ENCODE data around the gene SH3RF1.

SH3RF1 gene

DNA sequence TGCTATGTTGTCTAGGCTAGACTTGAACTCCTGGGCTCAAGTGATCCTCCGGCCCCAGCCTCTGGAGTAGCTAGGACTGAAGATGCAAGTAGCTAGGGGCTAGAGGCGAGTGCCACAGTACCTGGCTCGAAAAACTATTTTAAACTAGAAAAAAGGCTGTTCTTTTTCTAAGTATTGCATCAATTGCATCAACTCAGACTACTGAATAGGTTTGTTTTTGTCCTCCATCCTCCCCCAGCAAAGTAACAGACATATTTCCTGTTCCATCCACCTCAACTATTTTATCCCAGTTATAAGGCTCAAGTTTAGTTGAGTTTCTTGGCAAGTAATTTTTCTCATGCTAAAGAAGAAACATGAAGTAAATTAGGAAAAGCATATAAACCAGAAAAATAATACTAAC lies 4.1 kb downstream of the SH3RF1 start:
- TF ChIP-seq POLR2A (IDR thresholded peaks at IDR 0.05; ENCODE audit: low read depth, low read length) = no peak
- FAIRE-seq = no peak
- no peak for DNase-seq (ENCODE audit: insufficient read length, low spot score)

DNA sequence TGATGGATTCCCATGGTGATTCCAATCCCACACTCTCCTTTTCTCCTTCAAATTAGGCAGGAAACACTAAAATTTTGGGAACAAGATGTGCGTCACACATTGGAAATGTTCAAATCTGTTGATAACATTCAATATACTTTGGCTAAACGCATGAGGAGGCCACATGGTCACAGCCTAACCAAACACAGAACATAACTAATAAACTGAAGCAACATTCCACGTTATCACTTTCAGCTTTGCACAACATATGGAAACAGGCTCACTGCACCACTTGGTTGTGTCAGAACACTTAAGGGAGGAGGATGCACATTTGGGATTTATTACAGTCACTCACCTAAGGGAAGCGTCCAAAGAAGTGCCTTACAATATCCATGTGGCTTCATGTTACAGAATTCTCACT lies 4.7 kb downstream of the SH3RF1 start:
- no peak for DNase-seq (ENCODE audit: insufficient read length, low spot score)
- TF ChIP-seq POLR2A (IDR thresholded peaks at IDR 0.05; ENCODE audit: low read depth, low read length) = no peak
- FAIRE-seq = no peak

DNA sequence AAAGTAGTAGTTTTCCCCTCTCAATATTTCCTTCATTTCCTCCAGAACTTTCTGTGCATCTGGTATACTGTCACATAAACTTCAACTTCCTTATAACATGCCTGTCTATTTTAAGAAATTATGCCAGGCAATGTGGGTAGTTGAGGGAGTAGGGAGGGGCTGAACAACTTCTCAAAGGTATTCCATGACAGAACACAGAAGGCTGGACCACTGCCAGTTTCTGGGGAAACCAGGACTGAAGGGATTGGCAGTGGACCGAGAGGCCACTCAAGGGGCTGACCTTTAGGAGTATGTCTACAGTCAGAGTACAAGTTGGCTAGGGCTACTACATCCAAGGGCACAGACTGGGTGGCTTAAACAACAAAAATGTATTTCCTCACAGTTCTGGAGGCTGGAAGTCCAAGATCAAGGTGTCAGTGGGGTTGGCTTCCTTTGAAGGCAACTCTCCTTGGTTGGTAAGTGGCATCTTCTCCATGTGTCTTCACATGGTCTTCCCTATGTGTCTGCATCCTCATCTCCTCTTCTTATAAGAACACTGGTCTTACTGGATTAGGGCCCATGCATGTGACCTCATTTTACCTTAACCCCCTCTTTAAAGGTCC lies 6.9 kb downstream of the SH3RF1 start:
- no peak for FAIRE-seq
- no peak for DNase-seq (ENCODE audit: insufficient read length, low spot score)
- no peak for TF ChIP-seq POLR2A (IDR thresholded peaks at IDR 0.05; ENCODE audit: low read depth, low read length)

DNA sequence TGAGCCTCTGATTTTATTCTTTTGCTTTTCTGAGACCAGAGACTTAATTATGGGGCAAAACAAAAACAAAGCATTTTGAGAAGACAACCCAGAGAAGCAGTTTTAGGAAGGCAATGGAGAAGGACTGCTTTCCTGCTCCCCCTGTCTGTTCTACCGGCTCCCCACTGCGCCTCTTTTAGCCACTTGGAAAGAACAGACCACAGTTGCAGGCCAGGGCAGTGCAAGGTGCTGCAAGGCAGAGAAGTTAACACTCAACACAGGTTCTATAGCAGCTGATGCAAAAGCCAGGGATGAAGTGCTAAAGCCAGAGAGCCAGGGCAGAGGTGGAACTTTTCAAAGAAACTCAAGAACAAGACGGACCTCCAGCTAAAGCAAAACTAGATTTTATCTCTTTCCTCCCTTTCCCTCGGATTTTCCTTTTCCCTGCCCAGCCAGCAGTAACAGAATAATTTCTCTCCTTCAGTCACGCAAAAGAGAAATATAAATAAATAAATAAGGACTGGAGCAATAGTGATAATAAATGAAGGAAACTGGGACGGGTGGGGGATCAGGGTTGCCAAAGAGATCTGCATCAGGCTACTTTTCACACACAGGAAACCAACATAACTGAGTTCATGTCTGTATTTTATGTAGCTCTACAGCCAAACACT lies 10.4 kb downstream of the SH3RF1 start:
- no peak for FAIRE-seq
- no peak for DNase-seq (ENCODE audit: insufficient read length, low spot score)
- no peak for TF ChIP-seq POLR2A (IDR thresholded peaks at IDR 0.05; ENCODE audit: low read depth, low read length)

DNA sequence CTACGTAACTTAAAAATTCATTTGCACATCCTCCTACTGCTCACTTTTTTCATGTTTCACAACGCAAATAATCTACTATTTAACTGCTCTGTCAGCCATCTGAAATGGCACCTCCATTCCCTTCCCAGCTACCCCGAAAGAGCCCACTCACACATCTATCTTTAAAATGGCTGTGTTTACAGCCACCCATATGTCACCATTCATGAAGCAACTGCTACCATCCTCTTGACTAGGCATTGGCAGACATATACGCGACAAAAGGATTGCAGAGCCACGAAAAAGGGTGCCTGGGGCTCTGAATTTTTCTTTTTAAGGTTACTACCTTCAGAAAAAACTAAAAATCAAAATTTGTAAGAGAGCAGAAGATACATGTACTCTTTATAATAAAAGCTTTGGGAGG lies 11.5 kb downstream of the SH3RF1 start:
- FAIRE-seq = no peak
- DNase-seq (ENCODE audit: insufficient read length, low spot score) = no peak
- no peak for TF ChIP-seq POLR2A (IDR thresholded peaks at IDR 0.05; ENCODE audit: low read depth, low read length)

DNA sequence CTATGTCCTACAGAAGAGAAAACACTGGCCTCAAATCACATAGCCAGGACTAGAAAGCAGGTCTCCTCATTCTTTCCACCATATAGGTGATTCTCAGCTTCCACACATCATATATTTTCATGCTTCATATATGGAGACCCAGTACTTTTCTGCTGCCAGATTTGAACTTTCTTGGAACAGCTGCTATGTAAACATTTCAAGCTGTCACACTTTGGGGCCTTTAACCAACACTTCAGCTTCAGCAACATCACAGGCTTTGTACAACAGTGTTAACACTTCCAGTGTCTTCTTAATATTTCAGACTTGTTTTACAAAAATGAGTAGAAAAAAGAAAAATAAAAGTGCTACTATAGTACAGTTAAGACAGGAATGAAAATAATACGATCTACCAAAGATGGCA lies 12.6 kb downstream of the SH3RF1 start:
- DNase-seq (ENCODE audit: insufficient read length, low spot score) (no peak), FAIRE-seq (no peak)
- no peak for TF ChIP-seq POLR2A (IDR thresholded peaks at IDR 0.05; ENCODE audit: low read depth, low read length)

DNA sequence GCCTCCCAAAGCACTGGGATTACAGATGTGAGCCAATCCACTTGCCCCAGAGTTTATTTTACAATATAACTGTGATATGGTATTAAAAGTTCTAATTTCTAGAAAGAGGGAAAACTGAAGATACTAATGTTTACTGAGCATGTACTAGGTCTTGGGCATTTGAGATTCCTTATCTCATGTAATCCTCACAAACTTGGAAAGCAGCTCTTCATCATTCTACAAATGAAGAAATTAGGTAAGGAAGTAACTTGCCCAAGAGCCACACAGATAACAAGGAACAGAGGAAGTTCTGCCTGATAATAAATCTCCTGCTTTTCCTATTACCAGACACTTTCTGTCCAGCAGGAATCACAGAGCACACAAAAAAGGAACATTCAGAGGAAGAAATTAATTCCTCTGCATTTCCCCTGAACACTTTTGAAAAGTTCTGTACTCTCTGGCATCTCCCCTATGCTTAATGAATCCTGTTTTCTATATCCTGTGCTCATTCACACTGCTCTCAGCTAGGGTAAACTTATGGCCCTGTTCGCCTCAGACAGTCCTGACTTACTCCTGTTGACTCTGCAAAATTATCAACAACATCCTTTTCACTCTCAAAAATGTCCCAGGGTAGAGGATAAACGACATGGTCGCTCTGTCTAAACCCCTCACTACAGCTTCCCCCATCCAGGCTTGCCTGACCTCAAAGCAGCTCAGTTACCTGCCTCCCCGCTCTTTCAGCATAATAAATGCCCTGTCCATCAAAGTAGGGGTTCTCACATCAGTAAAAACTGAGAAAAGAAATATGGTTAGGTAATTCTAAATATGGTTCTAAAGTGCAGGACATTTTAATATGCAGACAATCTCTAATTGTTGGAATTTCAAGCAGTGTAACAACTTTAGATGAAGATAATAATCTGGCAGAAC lies 13.6 kb downstream of the SH3RF1 start:
- no peak for TF ChIP-seq POLR2A (IDR thresholded peaks at IDR 0.05; ENCODE audit: low read depth, low read length)

DNA sequence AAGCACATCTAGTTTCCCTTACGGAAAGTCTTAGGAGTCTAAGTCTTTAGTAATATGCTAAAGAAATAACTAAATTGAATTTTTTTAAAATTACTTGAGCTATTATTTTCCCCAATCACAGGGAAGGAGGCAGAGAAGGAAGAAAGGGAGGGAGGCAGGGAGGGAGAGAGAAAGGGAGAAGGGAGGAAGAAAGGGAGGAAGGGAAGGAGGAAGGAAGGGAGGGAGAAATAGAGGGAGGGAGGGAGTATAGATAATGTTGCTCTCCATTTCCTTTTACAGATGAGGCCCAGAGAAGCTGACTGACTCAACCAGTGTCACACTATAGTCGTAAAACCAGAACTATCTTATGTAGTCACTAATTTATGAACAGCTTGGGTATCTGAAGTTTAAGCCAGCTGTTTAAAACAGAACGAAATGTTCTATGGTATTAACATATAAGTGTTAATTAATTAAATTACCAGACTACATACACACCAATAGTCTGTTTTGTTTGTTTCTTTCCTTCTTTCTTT lies 14.6 kb downstream of the SH3RF1 start:
- DNase-seq (ENCODE audit: insufficient read length, low spot score) (no peak), FAIRE-seq (no peak)
- no peak for TF ChIP-seq POLR2A (IDR thresholded peaks at IDR 0.05; ENCODE audit: low read depth, low read length)

More for the DNA sequence above, 13.6 kb downstream of the SH3RF1 start:
- DNase-seq (ENCODE audit: insufficient read length, low spot score) = no peak
- FAIRE-seq = no peak

DNA sequence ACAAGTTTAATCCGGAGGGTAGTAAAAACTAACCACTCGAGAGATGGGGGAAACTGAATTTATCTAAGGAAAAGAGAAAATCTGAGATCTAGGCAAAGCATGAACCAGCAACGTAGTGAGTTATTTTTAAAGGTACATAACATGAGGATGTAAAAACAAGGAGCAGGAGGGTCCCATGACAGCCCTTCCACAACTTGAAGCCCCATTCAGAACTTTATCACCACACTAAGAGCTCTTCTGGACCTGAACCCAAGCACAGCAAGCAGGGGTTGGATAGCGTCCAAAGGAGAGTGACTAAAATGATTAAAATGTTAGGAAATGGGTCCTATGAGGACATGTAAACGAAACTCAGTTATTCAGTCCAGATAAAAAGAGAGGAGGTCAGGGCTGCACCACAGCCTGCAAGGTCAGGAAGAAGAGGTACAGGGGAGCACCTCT lies 16.2 kb downstream of the SH3RF1 start:
- no peak for TF ChIP-seq POLR2A (IDR thresholded peaks at IDR 0.05; ENCODE audit: low read depth, low read length)
- no peak for DNase-seq (ENCODE audit: insufficient read length, low spot score)
- FAIRE-seq = peak; percentile 95

DNA sequence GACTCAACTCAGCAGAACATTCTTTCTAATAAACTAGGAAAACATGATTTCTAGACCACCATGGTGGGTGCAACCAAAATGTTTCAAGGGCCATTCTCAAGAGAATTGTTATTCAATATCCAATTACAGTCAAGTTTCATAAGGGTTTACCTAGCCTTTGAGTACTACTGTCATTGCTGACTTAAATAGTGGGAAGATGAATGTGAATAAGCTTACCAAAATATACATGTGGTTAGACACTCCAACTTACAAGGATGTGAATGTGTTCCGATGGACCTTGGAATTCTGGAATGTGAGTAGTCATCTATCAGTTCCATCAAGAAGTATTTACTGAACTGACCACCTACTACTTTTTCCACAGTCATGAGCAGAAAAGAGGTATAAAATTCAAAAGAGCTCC lies 16.9 kb downstream of the SH3RF1 start:
- DNase-seq (ENCODE audit: insufficient read length, low spot score) (no peak), FAIRE-seq (peak; percentile 84)
- no peak for TF ChIP-seq POLR2A (IDR thresholded peaks at IDR 0.05; ENCODE audit: low read depth, low read length)

DNA sequence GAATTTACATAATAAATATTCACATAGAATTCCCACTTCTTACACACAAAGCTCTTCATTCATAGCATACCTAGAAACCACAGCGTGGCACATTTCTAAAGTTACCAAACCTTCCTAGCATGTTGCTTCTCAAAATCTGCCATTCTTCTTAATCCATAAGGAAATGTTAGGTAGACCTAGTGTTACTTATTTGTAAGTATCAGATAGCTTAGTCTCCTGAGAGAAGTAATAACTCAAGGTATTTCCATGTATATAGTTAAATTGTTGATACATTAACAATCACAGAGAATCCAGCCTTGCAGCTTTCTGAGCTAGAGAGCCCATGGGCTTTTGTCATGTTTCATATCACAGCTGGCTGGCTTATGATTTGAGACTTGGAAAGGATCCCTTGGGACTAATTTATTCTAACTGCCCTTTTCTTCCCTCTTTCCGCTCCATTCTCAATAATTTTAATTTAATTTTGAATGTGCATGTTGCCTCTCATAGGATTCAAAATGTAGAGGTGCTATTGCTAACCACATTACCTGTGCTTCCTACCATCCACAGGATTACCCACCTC lies 17.6 kb downstream of the SH3RF1 start:
- no peak for TF ChIP-seq POLR2A (IDR thresholded peaks at IDR 0.05; ENCODE audit: low read depth, low read length)
- DNase-seq (ENCODE audit: insufficient read length, low spot score) = no peak
- FAIRE-seq = no peak

DNA sequence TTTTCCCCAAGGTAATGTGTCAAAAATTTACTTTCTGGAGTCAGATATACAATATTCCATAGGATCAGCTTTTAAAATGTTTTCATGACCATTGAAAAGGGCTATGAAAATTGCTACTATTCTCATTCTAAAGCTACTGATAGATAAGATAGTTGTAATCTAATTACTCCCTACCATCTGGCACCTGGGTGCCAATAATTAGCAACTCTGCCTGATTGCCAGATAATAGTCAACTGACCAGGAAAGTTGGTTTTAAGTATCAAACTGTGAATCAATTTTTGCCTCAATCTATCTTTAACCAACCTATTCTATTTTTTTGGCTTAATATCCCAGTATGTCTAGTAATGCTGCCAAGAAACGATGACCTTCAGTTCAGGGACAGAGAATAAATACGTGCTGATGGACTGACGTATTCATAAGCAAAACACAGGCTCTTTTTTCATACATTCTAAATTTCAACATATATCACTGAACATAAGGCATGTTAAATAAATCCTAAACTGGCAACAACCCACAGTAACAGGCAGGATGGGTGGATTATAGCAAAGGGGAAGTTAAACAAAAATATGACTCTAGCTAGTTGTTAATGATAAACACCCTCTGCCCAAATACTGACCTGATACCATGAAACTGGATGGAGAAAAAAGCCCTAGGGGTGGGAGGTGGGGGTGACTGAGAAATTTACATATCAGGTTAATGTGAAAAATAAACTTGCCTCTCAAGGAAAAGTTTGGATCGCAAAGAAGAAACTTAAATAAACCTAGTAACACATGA lies 18.2 kb downstream of the SH3RF1 start:
- DNase-seq (ENCODE audit: insufficient read length, low spot score) (no peak), FAIRE-seq (no peak)
- TF ChIP-seq POLR2A (IDR thresholded peaks at IDR 0.05; ENCODE audit: low read depth, low read length) = no peak

All from H54 (cell line).